Epithelial cell of proximal tubule (primary cell): ENCODE results near the gene ZFP42. TPM values are rescaled to one million over a fixed set of nuclear protein-coding genes. Genes with fewer than 3 reads are reported as not detected.

ENCODE experiments used
- DNase-seq: peaks from one replicate; pipeline ENCODE4 v3.0.0-alpha.2; 2011; ENCODE audit warnings: low read depth
- H3K4me3 ChIP-seq: 2 replicates; pipeline ENCODE4 v1.5.1; 2011; ENCODE audit warnings: low read depth, mild to moderate bottlenecking, low read length
- total RNA-seq: library from RNA; depleted of rRNA; stranded (reverse); fragments of >200 nt; gene quantifications from 2 replicates; pipeline ENCODE4 v1.2.3, GENCODE V29; 2015
- TF ChIP-seq, protein P1 (sequence below): conservative IDR thresholded peaks from 2 replicates; pipeline ENCODE4 v1.5.1; 2012; ENCODE audit warnings: low read depth, mild to moderate bottlenecking, low read length

The ZFP42 gene
- total RNA-seq, result 1.8 and 8.0 TPM in 2 replicates

- no peak within 1 kb of the TSS for H3K4me3 ChIP-seq
- no peak for DNase-seq
- TF ChIP-seq, protein P1, sequence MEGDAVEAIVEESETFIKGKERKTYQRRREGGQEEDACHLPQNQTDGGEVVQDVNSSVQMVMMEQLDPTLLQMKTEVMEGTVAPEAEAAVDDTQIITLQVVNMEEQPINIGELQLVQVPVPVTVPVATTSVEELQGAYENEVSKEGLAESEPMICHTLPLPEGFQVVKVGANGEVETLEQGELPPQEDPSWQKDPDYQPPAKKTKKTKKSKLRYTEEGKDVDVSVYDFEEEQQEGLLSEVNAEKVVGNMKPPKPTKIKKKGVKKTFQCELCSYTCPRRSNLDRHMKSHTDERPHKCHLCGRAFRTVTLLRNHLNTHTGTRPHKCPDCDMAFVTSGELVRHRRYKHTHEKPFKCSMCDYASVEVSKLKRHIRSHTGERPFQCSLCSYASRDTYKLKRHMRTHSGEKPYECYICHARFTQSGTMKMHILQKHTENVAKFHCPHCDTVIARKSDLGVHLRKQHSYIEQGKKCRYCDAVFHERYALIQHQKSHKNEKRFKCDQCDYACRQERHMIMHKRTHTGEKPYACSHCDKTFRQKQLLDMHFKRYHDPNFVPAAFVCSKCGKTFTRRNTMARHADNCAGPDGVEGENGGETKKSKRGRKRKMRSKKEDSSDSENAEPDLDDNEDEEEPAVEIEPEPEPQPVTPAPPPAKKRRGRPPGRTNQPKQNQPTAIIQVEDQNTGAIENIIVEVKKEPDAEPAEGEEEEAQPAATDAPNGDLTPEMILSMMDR, result no peak
Observed at GRCh38 chr4:187995322-187996207, at the start of gene ZFP42. TSS of gene ZFP42 (plus strand) at chr4:187995771. CDS start at chr4:188002808, 7,037 bp downstream.

GRCh38 chr4:187961171-187961570 lies 34.4 kb upstream of the ZFP42 start:
- no peak overlapping the region for H3K4me3 ChIP-seq
- DNase-seq, result no peak
- TF ChIP-seq, protein P1, result no peak

DNA sequence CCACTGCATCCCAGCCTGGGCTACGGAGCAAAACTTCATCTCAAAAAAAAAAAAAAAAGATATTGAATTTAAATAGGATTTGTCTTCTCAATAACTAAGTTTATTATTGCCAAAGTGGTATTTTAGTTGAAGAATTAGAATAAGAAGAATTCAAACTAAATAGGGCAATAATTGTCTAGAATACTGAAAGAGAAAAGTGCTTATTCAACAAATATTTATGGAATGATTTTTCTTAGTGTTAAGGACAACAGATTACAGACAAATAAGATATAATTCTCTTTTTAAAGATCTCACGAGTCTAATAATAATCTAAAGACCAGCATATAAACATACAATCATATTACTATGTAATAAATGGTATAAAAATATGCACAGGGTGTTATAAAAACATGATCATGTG lies 33.6 kb upstream of the ZFP42 start:
- H3K4me3 ChIP-seq, result no peak overlapping the region
- TF ChIP-seq, protein P1, result no peak
- DNase-seq, result no peak

DNA sequence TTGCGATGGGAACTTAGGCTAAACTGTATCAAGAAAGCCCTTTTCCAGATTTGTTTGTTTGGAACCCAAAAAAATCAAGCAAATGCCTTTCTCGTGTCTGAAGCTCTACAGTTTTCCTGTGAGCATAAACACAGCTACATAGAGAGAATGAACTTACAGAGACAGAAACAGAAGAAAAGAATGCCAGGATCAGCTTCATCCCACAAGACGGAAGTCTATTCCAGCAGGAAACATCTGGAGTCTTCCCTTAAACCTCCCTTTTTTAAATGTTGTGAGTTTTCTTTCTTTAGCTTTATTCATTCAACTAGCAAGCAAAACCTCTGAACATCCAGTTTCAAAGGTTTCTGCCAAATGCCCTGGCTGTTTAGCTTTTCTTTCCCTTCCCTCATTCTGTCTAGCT lies 32.6 kb upstream of the ZFP42 start:
- no peak for DNase-seq
- TF ChIP-seq, protein P1, result no peak
- H3K4me3 ChIP-seq, result no peak overlapping the region

GRCh38 chr4:187965726-187966125 lies 29.8 kb upstream of the ZFP42 start:
- TF ChIP-seq, protein P1, result no peak
- DNase-seq, result no peak
- H3K4me3 ChIP-seq, result no peak overlapping the region

- TF ChIP-seq, protein P1, result no peak
- DNase-seq, result no peak
- no peak overlapping the region for H3K4me3 ChIP-seq
Observed at GRCh38 chr4:187972135-187972534, 23.4 kb upstream of the ZFP42 start.

- no peak for DNase-seq
Observed at GRCh38 chr4:187983746-187984145, 11.8 kb upstream of the ZFP42 start.

More at GRCh38 chr4:187983746-187984145, 11.8 kb upstream of the ZFP42 start:
- no peak overlapping the region for H3K4me3 ChIP-seq
- TF ChIP-seq, protein P1, result no peak
